Activated T-cell treated with anti-CD3 and anti-CD28 coated beads for 4 hours (primary cell): ENCODE measurements around the gene PSMD2.

Experiments used
- DNase-seq: peaks from one replicate; pipeline ENCODE4 v3.0.0-alpha.2; 2020

The PSMD2 gene

GRCh38 chr3:184283681-184284080 lies 15.4 kb upstream of the PSMD2 start:
- no peak for DNase-seq

DNA sequence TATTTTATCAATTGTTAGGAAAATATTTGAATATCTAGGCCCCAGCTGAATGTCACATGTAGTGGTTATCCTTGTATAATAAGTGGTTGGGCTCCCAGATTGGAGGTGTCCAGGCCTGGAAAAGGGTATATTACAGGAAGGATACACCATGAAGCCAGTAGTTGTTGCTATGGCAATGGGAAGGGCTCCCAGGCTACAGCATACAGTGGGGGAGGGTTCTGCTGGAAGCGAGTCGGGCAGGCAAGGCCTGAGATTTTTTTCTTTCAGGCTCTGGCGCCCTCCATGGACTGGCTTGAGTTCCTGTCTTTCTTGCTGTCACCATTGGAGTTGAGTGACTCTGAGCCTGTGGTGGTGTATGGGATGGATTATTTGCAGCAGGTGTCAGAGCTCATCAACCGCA lies 14.3 kb upstream of the PSMD2 start:
- no peak for DNase-seq

DNA sequence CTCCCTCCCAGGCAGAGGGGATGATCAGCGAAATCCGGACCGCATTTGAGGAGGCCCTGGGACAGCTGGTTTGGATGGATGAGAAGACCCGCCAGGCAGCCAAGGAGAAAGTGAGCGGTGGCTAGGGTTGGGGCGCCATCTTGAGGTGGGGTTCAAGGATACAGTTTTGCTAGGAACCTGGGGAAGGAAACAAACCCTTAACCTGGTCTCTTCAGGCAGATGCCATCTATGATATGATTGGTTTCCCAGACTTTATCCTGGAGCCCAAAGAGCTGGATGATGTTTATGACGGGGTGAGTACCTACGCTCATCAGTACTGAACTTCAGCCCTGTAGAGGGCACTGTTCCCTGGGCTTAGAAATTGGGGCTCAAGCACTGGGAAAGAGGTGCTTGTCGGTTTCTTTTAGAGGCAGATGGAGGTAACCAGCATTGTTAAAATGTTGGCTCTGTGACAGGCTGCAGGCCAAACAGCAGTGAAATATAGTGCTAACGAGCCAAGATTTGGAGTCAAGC lies 9.6 kb upstream of the PSMD2 start:
- DNase-seq: peak; percentile 63

GRCh38 chr3:184290331-184290730 lies 8.7 kb upstream of the PSMD2 start:
- no peak for DNase-seq

DNA sequence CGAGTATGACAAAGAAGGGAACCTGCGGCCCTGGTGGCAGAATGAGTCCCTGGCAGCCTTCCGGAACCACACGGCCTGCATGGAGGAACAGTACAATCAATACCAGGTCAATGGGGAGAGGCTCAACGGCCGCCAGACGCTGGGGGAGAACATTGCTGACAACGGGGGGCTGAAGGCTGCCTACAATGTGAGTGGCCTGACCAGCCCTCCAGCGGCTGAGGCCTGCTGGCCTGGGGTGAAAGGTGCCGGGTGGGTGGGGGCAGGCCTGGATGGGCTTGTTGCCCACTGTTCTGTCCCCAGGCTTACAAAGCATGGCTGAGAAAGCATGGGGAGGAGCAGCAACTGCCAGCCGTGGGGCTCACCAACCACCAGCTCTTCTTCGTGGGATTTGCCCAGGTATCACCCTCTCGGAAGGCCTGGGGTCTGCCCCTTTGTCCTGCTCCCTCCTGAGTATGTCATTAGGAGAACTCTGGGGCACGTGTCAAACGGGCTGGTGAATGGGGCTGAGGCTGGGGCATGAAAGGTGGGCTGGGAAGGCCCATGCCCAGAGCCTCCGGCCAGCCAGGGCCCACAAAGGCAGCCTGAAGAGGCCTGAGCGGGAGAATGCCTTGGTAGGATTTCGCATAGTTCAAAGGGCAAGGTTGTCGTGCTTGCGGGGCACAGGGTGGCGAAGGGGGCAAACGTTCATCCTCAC lies 7.8 kb upstream of the PSMD2 start:
- no peak for DNase-seq

DNA sequence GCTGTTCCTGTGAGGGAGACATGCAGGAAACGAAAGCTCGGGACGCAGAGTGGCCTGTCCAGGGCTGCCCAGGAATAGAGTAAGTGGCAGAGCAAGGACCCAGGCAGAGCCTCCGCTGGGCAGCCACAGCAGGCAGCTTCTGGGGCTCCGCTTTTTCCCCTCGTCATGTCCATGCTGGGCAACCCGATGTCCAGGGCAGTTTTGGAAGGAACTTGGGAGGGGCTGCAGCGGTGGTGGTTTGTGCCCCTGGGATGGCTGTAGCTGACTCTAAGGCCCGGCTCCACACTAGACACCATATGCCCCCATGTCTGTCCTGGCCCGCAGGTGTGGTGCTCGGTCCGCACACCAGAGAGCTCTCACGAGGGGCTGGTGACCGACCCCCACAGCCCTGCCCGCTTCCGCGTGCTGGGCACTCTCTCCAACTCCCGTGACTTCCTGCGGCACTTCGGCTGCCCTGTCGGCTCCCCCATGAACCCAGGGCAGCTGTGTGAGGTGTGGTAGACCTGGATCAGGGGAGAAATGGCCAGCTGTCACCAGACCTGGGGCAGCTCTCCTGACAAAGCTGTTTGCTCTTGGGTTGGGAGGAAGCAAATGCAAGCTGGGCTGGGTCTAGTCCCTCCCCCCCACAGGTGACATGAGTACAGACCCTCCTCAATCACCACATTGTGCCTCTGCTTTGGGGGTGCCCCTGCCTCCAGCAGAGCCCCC lies 7.1 kb upstream of the PSMD2 start:
- no peak for DNase-seq

GRCh38 chr3:184295771-184296170 lies 3.3 kb upstream of the PSMD2 start:
- no peak for DNase-seq

GRCh38 chr3:184296616-184297015 lies 2.4 kb upstream of the PSMD2 start:
- no peak for DNase-seq

GRCh38 chr3:184299488-184300377 lies 692 bp downstream of the PSMD2 start:
- no peak for DNase-seq

DNA sequence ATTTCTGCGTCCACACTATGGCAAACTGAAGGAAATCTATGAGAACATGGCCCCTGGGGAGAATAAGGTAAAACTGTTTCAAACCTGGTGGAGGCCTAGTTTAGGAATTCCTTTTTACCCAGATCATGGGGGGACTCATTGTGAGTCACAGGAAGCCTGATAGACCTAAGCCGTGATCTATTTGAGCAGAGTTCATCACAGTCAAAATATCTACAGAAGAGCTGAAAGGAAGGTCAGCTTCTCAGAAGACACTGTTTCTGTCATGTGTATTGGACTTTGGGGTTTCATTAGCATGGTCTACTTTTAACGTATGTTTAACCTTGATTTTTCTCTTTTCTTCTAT lies 1.3 kb downstream of the PSMD2 start:
- DNase-seq: no peak

- no peak for DNase-seq
Observed at GRCh38 chr3:184305577-184305976, 6.5 kb downstream of the PSMD2 start.

DNA sequence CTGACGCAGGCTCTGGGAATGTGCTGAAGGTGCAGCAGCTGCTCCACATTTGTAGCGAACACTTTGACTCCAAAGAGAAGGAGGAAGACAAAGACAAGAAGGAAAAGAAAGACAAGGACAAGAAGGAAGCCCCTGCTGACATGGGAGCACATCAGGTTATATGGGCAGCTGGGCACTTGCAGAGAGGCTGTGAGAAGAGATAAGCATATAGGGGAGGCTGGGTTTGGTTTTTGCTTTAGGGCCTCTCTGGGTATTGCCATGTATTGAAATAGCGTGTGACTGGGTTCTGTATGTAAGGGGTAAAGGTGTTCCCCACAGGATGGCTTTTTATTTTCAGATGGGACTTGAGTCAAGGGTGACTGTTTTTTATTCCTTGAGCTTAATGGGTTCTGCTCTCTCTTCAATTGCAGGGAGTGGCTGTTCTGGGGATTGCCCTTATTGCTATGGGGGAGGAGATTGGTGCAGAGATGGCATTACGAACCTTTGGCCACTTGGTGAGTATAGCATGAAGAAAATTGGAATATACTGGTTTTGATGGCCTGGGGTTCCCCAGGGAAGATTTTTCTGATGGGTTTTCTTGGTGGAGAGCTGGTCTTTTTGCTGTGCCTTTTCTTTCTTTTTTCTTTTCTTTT lies 7.4 kb downstream of the PSMD2 start:
- no peak for DNase-seq

DNA sequence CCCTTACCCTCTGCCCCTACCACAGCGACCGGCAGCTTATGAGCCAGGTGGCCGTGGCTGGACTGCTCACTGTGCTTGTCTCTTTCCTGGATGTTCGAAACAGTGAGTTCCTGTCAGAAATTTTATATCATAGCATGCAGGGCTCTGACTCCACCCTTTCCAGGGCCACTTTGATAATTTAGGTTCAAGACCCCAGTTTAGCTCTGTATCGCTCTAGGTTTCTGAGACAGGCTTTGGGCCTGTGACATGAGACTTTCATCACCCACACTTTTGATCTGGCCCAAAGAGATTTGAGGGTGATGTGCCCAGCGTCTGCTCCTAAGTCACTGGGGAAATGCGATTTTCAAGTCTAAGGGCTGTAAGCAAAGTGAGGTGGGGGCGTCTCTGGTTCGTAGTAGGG lies 8.9 kb downstream of the PSMD2 start:
- DNase-seq: no peak

GRCh38 chr3:184308744-184309143 lies 9.7 kb downstream of the PSMD2 start:
- no peak for DNase-seq

DNA sequence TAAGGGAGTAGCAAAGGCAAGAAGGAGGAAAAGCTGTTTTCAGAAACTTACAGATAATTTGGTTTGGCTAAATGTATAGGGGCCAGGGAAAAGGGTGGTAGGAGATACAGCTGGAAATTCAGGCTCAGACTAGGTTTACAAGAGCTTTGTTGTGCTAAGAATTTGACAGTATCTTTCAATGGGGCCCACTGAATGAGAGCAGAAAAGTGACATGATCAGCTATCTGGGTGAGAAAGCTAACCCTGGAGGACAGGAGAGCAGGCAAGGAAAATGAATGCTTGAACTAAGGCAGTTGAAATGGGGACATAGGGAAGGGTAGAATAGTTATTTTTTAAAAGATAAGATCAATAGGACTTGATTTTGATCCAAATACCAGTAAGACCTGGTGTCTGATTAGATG lies 12.6 kb downstream of the PSMD2 start:
- no peak for DNase-seq

DNA sequence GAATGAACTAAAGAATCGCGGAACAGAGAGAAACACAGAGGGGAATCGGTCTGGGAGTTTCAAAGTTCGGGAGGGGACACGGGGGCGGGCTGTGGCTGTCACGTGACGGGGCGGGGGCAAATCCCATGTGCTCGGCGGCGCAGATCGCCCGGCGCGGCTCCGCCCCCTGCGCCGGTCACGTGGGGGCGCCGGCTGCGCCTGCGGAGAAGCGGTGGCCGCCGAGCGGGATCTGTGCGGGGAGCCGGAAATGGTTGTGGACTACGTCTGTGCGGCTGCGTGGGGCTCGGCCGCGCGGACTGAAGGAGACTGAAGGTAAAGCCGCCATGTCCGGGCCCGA lies 15.3 kb downstream of the PSMD2 start, which contains the start of gene EIF4G1:
Gene EIF4G1 (plus strand): TSS at position 244 of the 337 bp plus-strand sequence. CDS start 1,191 bp downstream, outside the sequence.
- DNase-seq: peak; percentile 91

DNA sequence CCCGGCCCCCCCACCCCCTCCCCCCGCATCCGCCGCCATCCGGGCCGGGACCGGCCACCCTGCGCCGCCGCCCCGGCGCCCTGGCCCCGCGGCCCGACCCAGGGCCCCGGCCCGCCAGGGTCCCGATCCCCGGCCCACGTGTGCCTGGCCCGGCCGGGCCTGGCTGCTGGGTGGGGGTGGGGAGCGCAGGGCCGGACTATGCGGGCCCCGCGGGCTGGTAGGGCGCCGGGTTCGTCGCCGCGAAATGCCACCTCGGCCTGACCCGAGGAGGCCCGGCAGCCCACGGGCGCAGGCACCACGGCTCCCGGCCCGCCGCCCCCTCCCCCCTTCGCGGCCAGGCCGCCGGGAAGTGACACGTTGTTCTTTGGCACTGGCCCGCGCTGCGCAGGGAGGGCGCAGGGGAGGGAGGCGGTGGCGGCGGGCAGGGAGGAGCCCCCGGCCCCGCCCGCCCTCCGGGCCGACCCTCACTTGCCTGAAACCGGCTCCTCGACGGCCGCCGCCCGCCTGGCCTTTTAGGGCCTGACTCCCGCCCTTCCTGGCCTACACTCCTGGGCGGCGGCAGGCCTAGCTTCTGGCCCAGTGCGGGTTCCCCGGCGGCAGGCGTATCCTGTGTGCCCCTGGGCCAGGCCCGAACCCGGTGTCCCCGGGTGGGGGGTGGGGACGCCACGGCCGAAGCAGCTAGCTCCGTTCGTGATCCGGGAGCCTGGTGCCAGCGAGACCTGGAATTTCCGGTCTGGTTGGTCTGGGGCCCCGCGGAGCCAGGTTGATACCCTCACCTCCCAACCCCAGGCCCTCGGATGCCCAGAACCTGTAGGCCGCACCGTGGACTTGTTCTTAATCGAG lies 15.9 kb downstream of the PSMD2 start:
- DNase-seq: peak; percentile 50

DNA sequence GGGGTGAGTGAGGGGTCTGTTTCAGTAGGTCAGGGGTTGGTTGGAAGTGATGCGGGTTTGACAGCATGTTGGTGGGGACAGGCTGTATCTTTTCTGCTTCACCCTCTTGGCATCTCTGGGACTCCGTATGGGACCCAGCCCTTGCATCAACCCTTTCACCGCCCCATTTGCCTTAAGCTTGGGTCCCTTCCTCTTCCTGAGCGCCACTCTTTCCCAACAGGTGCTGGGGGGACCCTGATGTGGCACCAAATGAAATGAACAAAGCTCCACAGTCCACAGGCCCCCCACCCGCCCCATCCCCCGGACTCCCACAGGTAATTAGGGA lies 16.5 kb downstream of the PSMD2 start:
- no peak for DNase-seq

GRCh38 chr3:184315871-184316661 lies 17.0 kb downstream of the PSMD2 start:
- DNase-seq: no peak

DNA sequence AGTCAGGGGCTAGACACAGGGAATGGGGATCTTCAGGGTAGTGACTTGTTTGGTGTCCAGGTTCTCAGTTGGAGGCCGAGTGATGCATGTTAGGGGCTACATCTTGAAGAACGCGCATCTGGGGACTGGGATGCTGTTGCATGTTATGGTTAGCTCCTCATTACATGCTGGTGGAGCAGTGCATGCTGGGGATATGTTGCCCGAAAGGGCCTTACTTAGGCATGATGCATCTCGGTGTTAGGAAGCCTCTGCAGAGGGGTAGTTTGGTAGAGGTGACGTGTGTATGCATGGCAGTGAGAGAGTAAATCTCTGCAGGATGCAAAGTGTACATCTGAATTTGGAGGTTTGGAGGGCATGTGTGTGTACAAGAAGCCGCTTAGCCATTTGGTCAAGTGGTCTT lies 17.8 kb downstream of the PSMD2 start:
- no peak for DNase-seq

- DNase-seq: no peak
Observed at GRCh38 chr3:184317201-184317600, 18.2 kb downstream of the PSMD2 start.

DNA sequence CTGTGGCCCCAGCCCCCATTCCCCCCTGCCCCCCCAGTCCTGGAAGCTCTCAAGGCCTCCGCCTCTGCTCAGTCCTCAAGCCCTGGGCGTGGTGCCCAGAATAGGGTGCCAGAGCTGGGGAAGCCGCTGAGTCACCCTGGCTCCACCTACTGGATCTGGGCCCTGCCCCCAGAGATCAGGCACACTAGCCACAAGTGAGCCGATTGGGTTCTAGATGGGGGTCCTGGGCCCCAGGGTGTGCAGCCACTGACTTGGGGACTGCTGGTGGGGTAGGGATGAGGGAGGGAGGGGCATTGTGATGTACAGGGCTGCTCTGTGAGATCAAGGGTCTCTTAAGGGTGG lies 21.0 kb downstream of the PSMD2 start:
- DNase-seq: peak; percentile 52
